Ascending aorta (tissue), 2 donors: ENCODE results near the gene WDR33. TPM values are rescaled to one million over a fixed set of nuclear protein-coding genes. Genes with fewer than 3 reads are reported as not detected.
A peak's percentile ranks its signal among the peaks of the same experiment; 100 is the strongest.

Source experiments
- DNase-seq, 2 donors: peaks; one replicate each; pipeline ENCODE4 v3.0.0-alpha.2; 2019; ENCODE audit warnings: low spot score in 2 of 2
- H3K27ac ChIP-seq, 2 donors: fragments of 200-600 bp; sonication (generic); one replicate each; pipeline ENCODE4 v1.5.1; 2016 to 2017; ENCODE audit warnings: mild to moderate bottlenecking in 1 of 2
- H3K27me3 ChIP-seq: fragments of 200-600 bp; sonication (generic); one replicate; pipeline ENCODE4 v1.5.1; 2017
- H3K36me3 ChIP-seq, 2 donors: fragments of 200-600 bp; sonication (generic); one replicate each; pipeline ENCODE4 v1.5.1; 2016
- H3K4me1 ChIP-seq, 2 donors: fragments of 200-600 bp; sonication (generic); one replicate each; pipeline ENCODE4 v1.5.1; 2016 to 2017; ENCODE audit warnings: mild to moderate bottlenecking in 1 of 2
- H3K4me3 ChIP-seq, 2 donors: fragments of 200-600 bp; sonication (generic); one replicate each; pipeline ENCODE4 v1.5.1; 2016 to 2017; ENCODE audit warnings: mild to moderate bottlenecking in 1 of 2
- H3K9me3 ChIP-seq, 2 donors: fragments of 200-600 bp; sonication (generic); one replicate each; pipeline ENCODE4 v1.5.1; 2016
- intact Hi-C: fragments of 100-400 bp; cut with DNase I; formaldehyde crosslinking; loops from one replicate; pipeline ENCODE4 v1.15.1; 2023
- total RNA-seq: library from RNA; depleted of rRNA; stranded (reverse); fragments of >200 nt; gene quantifications from one replicate; pipeline ENCODE4 v1.1.0, GENCODE V29; 2016
- TF ChIP-seq, protein P1 (sequence below), 3 experiments: fragments of 200-600 bp in 2 of 3; fragments of 450-650 bp in 1 of 3; sonication (generic) in 2 of 3; IDR thresholded peaks; one replicate each; pipeline ENCODE4 v1.5.1; 2016 to 2019; ENCODE audit warnings: antibody characterized with exemption in 3 of 3, mild to moderate bottlenecking in 1 of 3, moderate library complexity in 1 of 3

The WDR33 gene
- total RNA-seq, 1 donor from 2014 or later = 13.9 TPM

DNA sequence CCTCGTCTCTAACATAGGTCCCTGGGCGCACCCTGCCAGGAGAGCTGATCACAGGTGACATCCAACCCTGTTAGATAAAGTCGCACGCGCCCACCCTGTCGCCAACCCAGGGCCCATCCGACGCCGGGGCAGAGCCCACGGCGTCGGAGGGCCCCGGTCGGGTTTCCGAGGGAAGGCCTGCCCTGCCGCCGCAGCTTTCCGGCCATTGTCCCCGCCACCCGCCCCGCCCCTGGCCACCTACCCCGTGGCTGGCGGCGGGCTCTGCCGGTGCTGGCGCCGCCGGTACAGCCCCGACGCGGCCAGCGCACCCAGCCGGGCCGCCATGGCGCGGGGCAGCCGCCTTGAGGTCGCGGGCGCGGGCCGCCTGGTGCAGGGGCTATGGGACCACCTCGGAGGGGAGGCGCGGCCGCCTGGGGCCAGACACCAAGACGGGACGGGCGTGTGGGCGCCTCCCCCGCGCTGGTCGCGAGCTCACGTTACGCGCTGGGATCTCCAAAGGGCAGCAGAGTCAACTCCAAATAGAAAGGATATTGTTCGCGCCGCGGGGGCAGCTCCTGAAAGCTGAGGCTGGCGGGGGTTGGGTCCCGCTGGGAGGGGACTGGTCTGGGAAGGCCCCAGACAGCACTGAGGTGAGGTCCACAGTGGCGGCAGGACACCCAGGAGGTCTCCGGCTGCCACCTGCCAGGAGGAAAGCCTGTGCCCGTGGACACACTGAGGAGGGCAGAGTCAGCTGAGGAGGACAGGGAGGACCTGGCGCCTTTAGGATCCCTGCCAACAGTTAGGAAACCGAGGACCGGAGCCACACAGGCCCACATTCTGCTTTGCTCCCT is 146.7 kb downstream of the WDR33 start:
- Histone ChIP-seq H3K4me3 (peak overlapping the region; percentile 52 to 60), H3K27ac (peak overlapping the region; percentile 58 to 73), H3K9me3 (no peaks in the 10 kb centered on the region), H3K36me3 (no peaks in the 10 kb centered on the region), H3K27me3 (no peaks in the 10 kb centered on the region), H3K4me1 (peaks cover 34 to 70% of the 10 kb centered on the region in 2 donors)
- TF ChIP-seq, protein P1, sequence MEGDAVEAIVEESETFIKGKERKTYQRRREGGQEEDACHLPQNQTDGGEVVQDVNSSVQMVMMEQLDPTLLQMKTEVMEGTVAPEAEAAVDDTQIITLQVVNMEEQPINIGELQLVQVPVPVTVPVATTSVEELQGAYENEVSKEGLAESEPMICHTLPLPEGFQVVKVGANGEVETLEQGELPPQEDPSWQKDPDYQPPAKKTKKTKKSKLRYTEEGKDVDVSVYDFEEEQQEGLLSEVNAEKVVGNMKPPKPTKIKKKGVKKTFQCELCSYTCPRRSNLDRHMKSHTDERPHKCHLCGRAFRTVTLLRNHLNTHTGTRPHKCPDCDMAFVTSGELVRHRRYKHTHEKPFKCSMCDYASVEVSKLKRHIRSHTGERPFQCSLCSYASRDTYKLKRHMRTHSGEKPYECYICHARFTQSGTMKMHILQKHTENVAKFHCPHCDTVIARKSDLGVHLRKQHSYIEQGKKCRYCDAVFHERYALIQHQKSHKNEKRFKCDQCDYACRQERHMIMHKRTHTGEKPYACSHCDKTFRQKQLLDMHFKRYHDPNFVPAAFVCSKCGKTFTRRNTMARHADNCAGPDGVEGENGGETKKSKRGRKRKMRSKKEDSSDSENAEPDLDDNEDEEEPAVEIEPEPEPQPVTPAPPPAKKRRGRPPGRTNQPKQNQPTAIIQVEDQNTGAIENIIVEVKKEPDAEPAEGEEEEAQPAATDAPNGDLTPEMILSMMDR (IDR thresholded peaks at IDR 0.05) = no peak
- DNase-seq = peak in 1 of 2 donors; percentile 63
- intact Hi-C loops = no loop called here

- H3K27me3 ChIP-seq = no peaks in the 10 kb centered on the region
- peak overlapping the region; percentile 52 to 60 for H3K4me3 ChIP-seq
- no peaks in the 10 kb centered on the region for H3K9me3 ChIP-seq
- intact Hi-C loops = no loop called here
- TF ChIP-seq, protein P1 (IDR thresholded peaks at IDR 0.05) = no peak
- H3K36me3 ChIP-seq = peaks cover 0 to under 1% of the 10 kb centered on the region in 2 donors
- peak overlapping the region; percentile 58 to 73 for H3K27ac ChIP-seq
- DNase-seq = peak in 1 of 2 donors; percentile 61
- H3K4me1 ChIP-seq = peaks cover 40 to 72% of the 10 kb centered on the region in 2 donors
These were observed 147.4 kb downstream of the WDR33 start for GRCh38 chr2:127663566-127664064.

DNA sequence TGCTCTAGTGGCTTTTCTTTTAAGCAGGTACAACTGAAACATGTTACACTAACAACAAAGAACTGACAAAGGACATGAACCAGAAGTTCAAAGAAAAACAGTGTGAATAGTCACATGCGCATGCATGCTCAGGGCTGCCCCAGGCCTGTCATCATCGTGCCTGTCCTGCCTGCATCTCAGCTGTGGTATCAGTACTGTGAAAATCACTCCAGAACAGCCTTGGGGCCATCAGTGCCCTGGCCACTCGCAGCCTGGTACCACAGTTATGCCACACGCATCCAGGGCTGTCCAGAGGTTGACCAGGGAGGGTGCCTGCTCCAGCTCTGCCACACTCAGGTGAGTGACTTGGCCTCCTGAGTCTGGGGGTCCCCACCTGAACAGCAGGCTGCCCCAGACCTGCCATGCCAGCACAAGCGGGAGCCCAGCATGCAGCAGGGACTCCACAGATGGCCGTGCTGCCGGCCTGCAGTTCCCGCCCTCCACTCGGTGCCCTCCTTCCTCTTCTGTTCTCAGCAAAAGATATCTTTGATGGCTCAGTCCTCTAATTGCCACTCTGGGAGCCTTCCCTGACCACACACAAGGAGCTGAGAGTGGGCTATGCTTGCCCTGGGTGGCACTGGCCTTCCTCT is 147.9 kb downstream of the WDR33 start:
- Histone ChIP-seq H3K27ac (peak overlapping the region; percentile 58 to 73), H3K9me3 (no peaks in the 10 kb centered on the region), H3K4me1 (peaks cover 43 to 77% of the 10 kb centered on the region in 2 donors), H3K27me3 (no peaks in the 10 kb centered on the region), H3K4me3 (peak overlapping the region; percentile 3 to 60), H3K36me3 (peaks cover 0 to 3% of the 10 kb centered on the region in 2 donors)
- DNase-seq = peak in 1 of 2 donors; percentile 62
- TF ChIP-seq, protein P1 (IDR thresholded peaks at IDR 0.05) = no peak
- intact Hi-C loops = no loop called here

- H3K9me3 ChIP-seq = no peaks in the 10 kb centered on the region
- H3K4me1 ChIP-seq = peaks cover 43 to 76% of the 10 kb centered on the region in 2 donors
- H3K4me3 ChIP-seq = no peak overlapping the region
- TF ChIP-seq, protein P1 (IDR thresholded peaks at IDR 0.05) = no peak
- intact Hi-C loops = no loop called here
- H3K27me3 ChIP-seq = no peaks in the 10 kb centered on the region
- peaks cover 4 to 12% of the 10 kb centered on the region in 2 donors for H3K36me3 ChIP-seq
- peak in 1 of 2 donors; percentile 72 for DNase-seq
- peak overlapping the region; percentile 60 to 82 for H3K27ac ChIP-seq
These were observed 148.9 kb downstream of the WDR33 start for GRCh38 chr2:127661949-127662510.

- Histone ChIP-seq H3K27me3 (no peaks in the 10 kb centered on the region), H3K27ac (peak overlapping the region; percentile 60 to 82), H3K4me3 (peak overlapping the region in 1 of 2 donors; percentile 2), H3K4me1 (peaks cover 43 to 68% of the 10 kb centered on the region in 2 donors), H3K36me3 (peaks cover 10 to 19% of the 10 kb centered on the region in 2 donors), H3K9me3 (no peaks in the 10 kb centered on the region)
- DNase-seq = no peak
- TF ChIP-seq, protein P1 (IDR thresholded peaks at IDR 0.05) = no peak
- intact Hi-C loops = no loop called here
These were observed 149.8 kb downstream of the WDR33 start for GRCh38 chr2:127661072-127661649.
